CD4-positive, alpha-beta memory T cell (primary cell): ENCODE data around the gene DLL4. TPM values are rescaled to one million over a fixed set of nuclear protein-coding genes. Genes with fewer than 3 reads are reported as not detected.
A peak's percentile ranks its signal among the peaks of the same experiment; 100 is the strongest.

Experiments used
- CTCF ChIA-PET: fragments of 350-600 bp; sonication (Branson Sonifier 250); formaldehyde crosslinking; loops from one replicate; lab custom pipeline; 2021; ENCODE audit warnings: inconsistent platforms; ENCODE audit not compliant: partially characterized antibody; lab: Charles Lee
- POLR2A ChIA-PET: fragments of 350-600 bp; sonication (Branson Sonifier 250); formaldehyde crosslinking; loops from one replicate; lab custom pipeline; 2021; ENCODE audit not compliant: partially characterized antibody; lab: Charles Lee
- DNase-seq, 5 donors: peaks; one replicate each; pipeline versions ENCODE4 v3.0.0 to v3.0.0-alpha.2; 2020 to 2022; ENCODE audit warnings: mixed read lengths in 1 of 5
- H3K27ac ChIP-seq: one replicate; pipeline ENCODE4 v1.7.0; 2013; ENCODE audit warnings: low read depth, low read length
- H3K27me3 ChIP-seq: 2 replicates; pipeline ENCODE4 v1.7.0; 2013; ENCODE audit warnings: mild to moderate bottlenecking, low read length, moderate library complexity; ENCODE audit not compliant: insufficient read depth
- H3K36me3 ChIP-seq: 2 replicates; pipeline ENCODE4 v1.7.0; 2013; ENCODE audit warnings: mild to moderate bottlenecking, low read length, moderate library complexity; ENCODE audit not compliant: insufficient read depth
- H3K4me1 ChIP-seq: 2 replicates; pipeline ENCODE4 v1.7.0; 2013; ENCODE audit warnings: mild to moderate bottlenecking, low read length, moderate library complexity; ENCODE audit not compliant: insufficient read depth
- H3K4me3 ChIP-seq, 2 donors: one replicate each; pipeline ENCODE4 v1.7.0; 2013; ENCODE audit warnings: low read length in 2 of 2, mild to moderate bottlenecking in 1 of 2
- H3K9me3 ChIP-seq, 2 donors: one replicate each; pipeline ENCODE4 v1.7.0; 2013; ENCODE audit warnings: low read length in 2 of 2, control low read depth in 1 of 2; ENCODE audit not compliant: control insufficient read depth in 1 of 2
- H3K27ac Mint-ChIP-seq, 7 donors: one replicate each; pipeline ENCODE4 v1.8.0; 2020 to 2021; ENCODE audit warnings: mixed read lengths in 7 of 7, mild to moderate bottlenecking in 6 of 7, inconsistent platforms in 3 of 7, moderate library complexity in 3 of 7
- H3K27me3 Mint-ChIP-seq, 2 donors: one replicate each; pipeline ENCODE4 v1.8.0; 2020 to 2021; ENCODE audit warnings: mixed read lengths in 2 of 2
- H3K36me3 Mint-ChIP-seq, 2 donors: one replicate each; pipeline ENCODE4 v1.8.0; 2020 to 2021; ENCODE audit warnings: mixed read lengths in 2 of 2, inconsistent platforms in 1 of 2, mild to moderate bottlenecking in 1 of 2
- H3K4me1 Mint-ChIP-seq, 4 donors: one replicate each; pipeline ENCODE4 v1.8.0; 2020 to 2021; ENCODE audit warnings: mixed read lengths in 4 of 4, mild to moderate bottlenecking in 1 of 4
- H3K4me3 Mint-ChIP-seq, 8 donors: one replicate each; pipeline ENCODE4 v1.8.0; 2020 to 2021; ENCODE audit warnings: mixed read lengths in 8 of 8, mild to moderate bottlenecking in 7 of 8, moderate library complexity in 6 of 8, inconsistent platforms in 3 of 8
- H3K9me3 Mint-ChIP-seq, 8 donors: one replicate each; pipeline ENCODE4 v1.8.0; 2020 to 2021; ENCODE audit warnings: mixed read lengths in 8 of 8, mild to moderate bottlenecking in 5 of 8, inconsistent platforms in 3 of 8, moderate library complexity in 1 of 8
- intact Hi-C: fragments of 100-400 bp; cut with micrococcal nuclease; formaldehyde crosslinking; loops from one replicate; pipeline ENCODE4 v1.15.1; 2023
- polyA plus RNA-seq, 2 donors: library from polyadenylated mRNA; unstranded; fragments of 300-500 nt; fragmentation: Illumina TruSeq; gene quantifications; one replicate each; pipeline ENCODE4 v1.2.3, GENCODE V29; 2021
- total RNA-seq, 2 experiments: library from RNA; stranded (reverse); gene quantifications; one replicate each; pipeline ENCODE4 v1.2.3, GENCODE V29; 2021

DLL4 gene
- total RNA-seq, result not detected
- polyA plus RNA-seq, result not detected

GRCh38 chr15:40928821-40929659 is at the start of gene DLL4:
Gene DLL4 (plus strand): TSS chr15:40929340. CDS start chr15:40929669, 329 bp downstream.
- intact Hi-C loops, result loop anchor here (1.0 to 2.0 kb wide), 3 partner anchors 11 to 24 kb away; partner anchors contain the start of gene CHAC1
- DNase-seq, result peak in 4 of 5 donors; percentile 21 to 49 (median 38)
- Histone ChIP-seq H3K4me1 (peaks cover 52% of the 10 kb centered on the region), H3K4me3 (peak within 1 kb of the TSS; percentile 42 to 57), H3K27me3 (peaks cover 33% of the 10 kb centered on the region), H3K9me3 (no peaks in the 10 kb centered on the region), H3K27ac (no peak within 1 kb of the TSS), H3K36me3 (no peaks in the 10 kb centered on the region)
- ChIA-PET CTCF (interaction anchor here (0.9 to 6.5 kb wide), 4 partner anchors 12 to 26 kb away, joined by 3 to 54 read pairs (median 4); no protein-coding TSS in a partner anchor), POLR2A (interaction anchor here (0.6 to 4.9 kb wide), 5 partner anchors 9 to 32 kb away, joined by 3 to 27 read pairs (median 4); no protein-coding TSS in a partner anchor)
- Mint-ChIP-seq H3K36me3 (no peaks in the 10 kb centered on the region), H3K27me3 (peaks cover 46 to 54% of the 10 kb centered on the region in 2 donors), H3K27ac (peak within 1 kb of the TSS in 1 of 7 donors; percentile 65), H3K9me3 (peaks cover 0 to 1% (median 0%) of the 10 kb centered on the region in 8 donors), H3K4me3 (peak within 1 kb of the TSS; percentile 77 to 92 (median 84)), H3K4me1 (peaks cover 23 to 62% (median 34%) of the 10 kb centered on the region in 4 donors)

- peaks cover 7% of the 10 kb centered on the region for H3K4me1 ChIP-seq
- H3K9me3 Mint-ChIP-seq, result peaks cover 0 to 3% (median 0%) of the 10 kb centered on the region in 8 donors
- H3K36me3 ChIP-seq, result no peaks in the 10 kb centered on the region
- intact Hi-C loops, result no loop called here
- peaks cover 0 to under 1% of the 10 kb centered on the region in 2 donors for H3K27me3 Mint-ChIP-seq
- POLR2A ChIA-PET, result no interaction called here
- no peaks in the 10 kb centered on the region for H3K9me3 ChIP-seq
- H3K27ac Mint-ChIP-seq, result no peak overlapping the region
- no peak overlapping the region for H3K4me3 ChIP-seq
- H3K27ac ChIP-seq, result no peak overlapping the region
- no peak for DNase-seq
- no peaks in the 10 kb centered on the region for H3K27me3 ChIP-seq
- peaks cover 3 to 6% (median 5%) of the 10 kb centered on the region in 4 donors for H3K4me1 Mint-ChIP-seq
- no peaks in the 10 kb centered on the region for H3K36me3 Mint-ChIP-seq
- CTCF ChIA-PET, result interaction anchor here (1.7 to 2.4 kb wide), 2 partner anchors 15 to 21 kb away, joined by 4 to 18 read pairs; no protein-coding TSS in a partner anchor
- no peak overlapping the region for H3K4me3 Mint-ChIP-seq
Measured at GRCh38 chr15:40879609-40880008, 49.5 kb upstream of the DLL4 start.

- intact Hi-C loops, result no loop called here
Measured at GRCh38 chr15:40881351-40881750, 47.8 kb upstream of the DLL4 start.

GRCh38 chr15:40886586-40886985 is 42.6 kb upstream of the DLL4 start:
- no peak overlapping the region for H3K27ac ChIP-seq
- Mint-ChIP-seq H3K9me3 (peaks cover 0 to 3% (median 0%) of the 10 kb centered on the region in 8 donors), H3K4me1 (peaks cover 7 to 11% (median 10%) of the 10 kb centered on the region in 4 donors), H3K4me3 (no peak overlapping the region), H3K27ac (no peak overlapping the region), H3K36me3 (no peaks in the 10 kb centered on the region), H3K27me3 (no peaks in the 10 kb centered on the region)
- H3K9me3 ChIP-seq, result no peaks in the 10 kb centered on the region
- ChIA-PET CTCF (interaction anchor here (1.8 kb wide), 1 partner anchor 27 kb away, joined by 6 read pairs; no protein-coding TSS in a partner anchor), POLR2A (no interaction called here)
- H3K4me1 ChIP-seq, result peaks cover 13% of the 10 kb centered on the region
- no peaks in the 10 kb centered on the region for H3K27me3 ChIP-seq
- intact Hi-C loops, result no loop called here
- H3K4me3 ChIP-seq, result no peak overlapping the region
- H3K36me3 ChIP-seq, result no peaks in the 10 kb centered on the region
- DNase-seq, result no peak

More at GRCh38 chr15:40881351-40881750, 47.8 kb upstream of the DLL4 start:
- Mint-ChIP-seq H3K36me3 (no peaks in the 10 kb centered on the region), H3K27ac (no peak overlapping the region), H3K4me1 (peaks cover 7 to 12% (median 10%) of the 10 kb centered on the region in 4 donors), H3K4me3 (no peak overlapping the region), H3K9me3 (peaks cover 0 to 3% (median 0%) of the 10 kb centered on the region in 8 donors), H3K27me3 (no peaks in the 10 kb centered on the region)
- Histone ChIP-seq H3K4me3 (no peak overlapping the region), H3K9me3 (no peaks in the 10 kb centered on the region), H3K4me1 (peaks cover 13% of the 10 kb centered on the region), H3K27ac (no peak overlapping the region), H3K27me3 (no peaks in the 10 kb centered on the region), H3K36me3 (no peaks in the 10 kb centered on the region)
- ChIA-PET CTCF (interaction anchor here (0.9 to 2.8 kb wide), 5 partner anchors 10 to 23 kb away, joined by 3 to 19 read pairs (median 9); partner anchors contain the start of gene VPS18), POLR2A (interaction anchor here (0.5 kb wide), 1 partner anchor 193 kb away, joined by 3 read pairs; no protein-coding TSS in a partner anchor)
- no peak for DNase-seq

- ChIA-PET POLR2A (no interaction called here), CTCF (interaction anchor here (6.1 kb wide), 1 partner anchor 30 kb away, joined by 200 read pairs; no protein-coding TSS in a partner anchor)
- no peak for DNase-seq
- Mint-ChIP-seq H3K27ac (no peak overlapping the region), H3K4me1 (peaks cover 15 to 37% (median 25%) of the 10 kb centered on the region in 4 donors), H3K9me3 (no peaks in the 10 kb centered on the region), H3K27me3 (no peaks in the 10 kb centered on the region), H3K36me3 (peaks cover 0 to under 1% of the 10 kb centered on the region in 2 donors), H3K4me3 (no peak overlapping the region)
- no peaks in the 10 kb centered on the region for H3K9me3 ChIP-seq
- H3K4me1 ChIP-seq, result peaks cover 19% of the 10 kb centered on the region
- no peak overlapping the region for H3K27ac ChIP-seq
- intact Hi-C loops, result no loop called here
- H3K4me3 ChIP-seq, result no peak overlapping the region
- H3K27me3 ChIP-seq, result no peaks in the 10 kb centered on the region
- no peaks in the 10 kb centered on the region for H3K36me3 ChIP-seq
Measured at GRCh38 chr15:40889112-40889511, 40.0 kb upstream of the DLL4 start.

- Histone ChIP-seq H3K27me3 (no peaks in the 10 kb centered on the region), H3K9me3 (no peaks in the 10 kb centered on the region), H3K27ac (no peak overlapping the region), H3K36me3 (no peaks in the 10 kb centered on the region), H3K4me3 (no peak overlapping the region), H3K4me1 (peaks cover 20% of the 10 kb centered on the region)
- H3K27me3 Mint-ChIP-seq, result no peaks in the 10 kb centered on the region
- no peaks in the 10 kb centered on the region for H3K9me3 Mint-ChIP-seq
- CTCF ChIA-PET, result interaction anchor here (1.1 to 6.1 kb wide), 5 partner anchors 18 to 293 kb away, joined by 3 to 200 read pairs (median 9); partner anchors contain the start of gene RHOV
- DNase-seq, result no peak
- intact Hi-C loops, result loop anchor here (5.0 to 10.0 kb wide), 4 partner anchors 214 to 374 kb away; partner anchors contain the start of genes CCDC32, INO80 and RPUSD2
- POLR2A ChIA-PET, result no interaction called here
- H3K4me3 Mint-ChIP-seq, result no peak overlapping the region
- peaks cover 0 to 11% of the 10 kb centered on the region in 2 donors for H3K36me3 Mint-ChIP-seq
- H3K27ac Mint-ChIP-seq, result no peak overlapping the region
- peaks cover 22 to 46% (median 31%) of the 10 kb centered on the region in 4 donors for H3K4me1 Mint-ChIP-seq
Measured at GRCh38 chr15:40891138-40891537, 38.0 kb upstream of the DLL4 start.
